Loucy (cell line): ENCODE results near the gene CRYBA4.

ENCODE experiments used
- CTCF ChIP-seq: fragments of 200-600 bp; sonication (generic); conservative IDR thresholded peaks from 2 replicates; pipeline ENCODE4 v1.5.1; 2014; ENCODE audit warnings: mild to moderate bottlenecking, antibody characterized with exemption, low read length
- EZH2phosphoT487 ChIP-seq: fragments of 200-600 bp; IDR thresholded peaks from 2 replicates; pipeline ENCODE4 v1.6.1; 2018; ENCODE audit warnings: antibody characterized with exemption, mild to moderate bottlenecking, moderate library complexity, borderline replicate concordance

GRCh38 chr22:26615149-26615548, 6.6 kb upstream of the CRYBA4 start:
- no peak for TF ChIP-seq CTCF
- TF ChIP-seq EZH2phosphoT487 = no peak
